GM08714 (cell line): ENCODE data around the gene FRAS1.

Experiments used
- H3K4me3 ChIP-seq: fragments of 200-500 bp; sonication (Bioruptor generic); 2 replicates; pipeline ENCODE4 v1.5.1; 2014; ENCODE audit warnings: mild to moderate bottlenecking, low read length, inconsistent platforms
- ZNF274 ChIP-seq: IDR thresholded peaks from 2 replicates; pipeline ENCODE4 v1.6.1; 2012; ENCODE audit warnings: mild to moderate bottlenecking, low read depth, low read length

The FRAS1 gene

GRCh38 chr4:78553043-78553396 lies 495.9 kb downstream of the FRAS1 start:
- H3K4me3 ChIP-seq, result no peak overlapping the region; the same call in 1 of the 2 replicates
- no peak for TF ChIP-seq ZNF274

DNA sequence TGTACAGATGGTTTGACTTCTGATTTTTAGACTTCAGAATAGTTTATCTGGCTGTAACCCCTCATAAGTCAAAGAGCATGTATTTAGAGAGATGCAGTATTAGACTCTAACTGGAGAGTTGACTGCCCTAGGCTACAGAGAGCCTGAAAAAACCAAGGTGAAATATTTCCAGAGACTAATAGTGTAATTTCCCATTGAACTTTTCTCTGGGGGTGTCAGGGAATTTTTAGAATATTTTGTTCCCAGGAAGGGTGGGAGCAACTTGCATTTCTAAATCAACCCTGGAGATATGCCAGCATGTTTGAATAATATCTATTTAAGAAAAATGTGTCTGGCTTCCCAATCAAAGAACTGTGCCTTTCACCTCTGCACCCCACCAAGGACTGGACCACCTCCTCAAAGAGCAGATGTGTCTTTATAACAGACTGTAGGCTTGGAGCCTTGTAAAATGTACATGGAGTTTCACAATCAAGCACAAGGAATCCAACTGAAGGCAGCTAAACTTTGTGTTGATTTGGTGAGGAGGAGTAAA lies 496.5 kb downstream of the FRAS1 start:
- no peak for TF ChIP-seq ZNF274
- no peak overlapping the region for H3K4me3 ChIP-seq

DNA sequence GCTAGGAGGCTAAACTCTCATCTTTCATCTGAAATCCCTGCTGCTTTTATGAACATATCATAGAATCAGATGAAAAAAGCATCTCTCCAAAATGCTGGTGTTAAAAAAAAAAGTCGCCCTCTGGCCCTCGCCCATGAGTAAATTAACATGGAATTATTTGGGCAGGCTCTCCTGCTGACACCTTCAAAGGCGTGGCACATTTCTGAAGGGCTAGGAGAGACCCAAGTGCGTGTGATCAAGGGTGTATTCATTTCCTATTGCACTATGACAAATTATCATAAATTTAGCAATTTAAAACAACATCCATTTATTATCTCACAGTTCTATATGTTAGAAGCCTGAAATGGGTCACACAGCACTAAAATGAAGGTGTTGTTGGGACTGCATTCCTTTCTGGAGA lies 499.5 kb downstream of the FRAS1 start:
- H3K4me3 ChIP-seq, result no peak overlapping the region
- no peak for TF ChIP-seq ZNF274

DNA sequence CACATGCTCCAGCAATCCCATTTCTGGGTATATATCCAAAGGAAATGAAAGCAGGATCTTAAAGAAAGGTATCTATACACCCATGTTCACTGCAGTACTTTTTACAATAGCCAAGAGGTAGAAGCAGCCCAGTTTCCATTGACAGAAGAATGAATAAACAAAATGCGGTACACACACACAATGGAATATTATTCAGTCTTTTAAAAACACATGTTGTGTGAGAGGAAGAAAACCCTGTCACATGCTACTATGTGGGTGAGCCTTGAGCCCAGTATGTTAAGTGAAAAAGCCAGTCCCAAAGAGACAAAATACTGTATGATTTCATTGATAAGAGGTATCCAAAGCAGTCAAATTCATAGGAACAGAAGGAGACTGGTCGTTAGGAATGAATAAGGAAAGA lies 500.7 kb downstream of the FRAS1 start:
- no peak overlapping the region for H3K4me3 ChIP-seq

DNA sequence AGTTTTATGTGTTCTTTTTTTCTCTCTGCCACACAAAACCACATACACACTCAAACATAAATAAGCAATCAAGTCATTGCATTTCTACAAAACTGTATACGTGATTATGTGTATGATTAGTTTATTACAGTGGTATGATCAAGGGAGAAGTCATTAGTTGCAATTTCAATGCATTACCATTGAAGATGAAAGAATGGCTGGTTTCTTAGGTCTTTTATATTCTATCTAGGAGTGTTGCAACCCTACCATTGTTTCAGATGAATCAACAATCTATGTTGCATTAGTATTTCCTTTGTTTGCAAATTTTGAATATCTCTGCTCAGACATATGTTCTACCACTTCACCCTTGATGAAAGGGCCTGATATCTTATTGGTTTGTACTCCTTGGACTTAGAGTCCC lies 501.3 kb downstream of the FRAS1 start:
- H3K4me3 ChIP-seq, result no peak overlapping the region

More for the DNA sequence above, 500.7 kb downstream of the FRAS1 start:
- no peak for TF ChIP-seq ZNF274

GRCh38 chr4:78560296-78560963 lies 503.3 kb downstream of the FRAS1 start:
- no peak overlapping the region for H3K4me3 ChIP-seq
- TF ChIP-seq ZNF274, result no peak

More for the DNA sequence above, 501.3 kb downstream of the FRAS1 start:
- no peak for TF ChIP-seq ZNF274

GRCh38 chr4:78561677-78562076 lies 504.6 kb downstream of the FRAS1 start:
- no peak overlapping the region for H3K4me3 ChIP-seq
- no peak for TF ChIP-seq ZNF274

- no peak for TF ChIP-seq ZNF274
- no peak overlapping the region for H3K4me3 ChIP-seq
These were observed 505.6 kb downstream of the FRAS1 start for GRCh38 chr4:78562687-78563086.

GRCh38 chr4:78565971-78566372 lies 508.8 kb downstream of the FRAS1 start:
- no peak for TF ChIP-seq ZNF274
- no peak overlapping the region for H3K4me3 ChIP-seq

- no peak overlapping the region for H3K4me3 ChIP-seq
- no peak for TF ChIP-seq ZNF274
These were observed 509.8 kb downstream of the FRAS1 start for GRCh38 chr4:78566834-78567499.

GRCh38 chr4:78567500-78568060 lies 510.5 kb downstream of the FRAS1 start:
- no peak overlapping the region for H3K4me3 ChIP-seq
- no peak for TF ChIP-seq ZNF274

GRCh38 chr4:78568640-78569305 lies 511.6 kb downstream of the FRAS1 start:
- H3K4me3 ChIP-seq, result no peak overlapping the region

GRCh38 chr4:78569306-78569821 lies 512.2 kb downstream of the FRAS1 start:
- H3K4me3 ChIP-seq, result no peak overlapping the region
- TF ChIP-seq ZNF274, result no peak

More at GRCh38 chr4:78568640-78569305, 511.6 kb downstream of the FRAS1 start:
- no peak for TF ChIP-seq ZNF274

DNA sequence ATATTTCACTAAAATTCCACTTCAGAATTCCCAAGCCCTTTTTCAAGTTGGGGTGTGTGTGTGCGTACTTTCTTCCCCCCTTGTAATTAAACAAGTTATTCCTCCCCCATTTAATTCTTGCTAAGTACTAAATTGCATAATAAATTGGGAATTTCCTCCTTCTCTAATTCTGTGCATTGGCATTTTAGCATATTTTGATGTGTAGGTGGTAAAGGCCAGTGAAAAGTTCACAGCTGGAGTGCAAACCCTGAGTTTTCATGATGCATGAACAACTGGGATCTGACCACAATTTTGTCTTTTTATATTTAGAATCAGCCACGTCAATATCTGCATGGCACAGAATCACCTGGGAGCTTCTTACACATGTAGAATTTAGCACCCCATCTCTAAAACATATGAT lies 513.0 kb downstream of the FRAS1 start:
- no peak overlapping the region for H3K4me3 ChIP-seq
- TF ChIP-seq ZNF274, result no peak
